Uterus (tissue), 4 donors: ENCODE results near the gene CTCFL. TPM values are rescaled to one million over a fixed set of nuclear protein-coding genes. Genes with fewer than 3 reads are reported as not detected.

Experiments used
- DNase-seq, 2 donors: peaks; one replicate each; pipeline ENCODE4 v3.0.0-alpha.2; 2019 to 2020
- H3K27ac ChIP-seq, 2 donors: fragments of 200-600 bp; sonication (generic); 1 replicate in 1 of 2; 2 replicates in 1 of 2; pipeline ENCODE4 v1.5.1; 2016 to 2018
- H3K27me3 ChIP-seq, 2 donors: fragments of 200-600 bp; sonication (generic); one replicate each; pipeline ENCODE4 v1.5.1; 2018 to 2019; ENCODE audit warnings: control low read depth in 1 of 2
- H3K36me3 ChIP-seq, 2 donors: fragments of 200-600 bp; sonication (generic); one replicate each; pipeline ENCODE4 v1.5.1; 2019; ENCODE audit warnings: control low read depth in 1 of 2
- H3K4me1 ChIP-seq, 2 donors: fragments of 200-600 bp; sonication (generic); one replicate each; pipeline ENCODE4 v1.5.1; 2018 to 2019; ENCODE audit warnings: control low read depth in 1 of 2
- H3K4me3 ChIP-seq, 2 donors: fragments of 200-600 bp; sonication (generic); 1 replicate in 1 of 2; 2 replicates in 1 of 2; pipeline ENCODE4 v1.5.1; 2018 to 2019; ENCODE audit warnings: mild to moderate bottlenecking in 1 of 2
- H3K9me3 ChIP-seq, 2 donors: fragments of 200-600 bp; sonication (generic); one replicate each; pipeline ENCODE4 v1.5.1; 2019; ENCODE audit warnings: control low read depth in 1 of 2
- CTCF ChIP-seq, 4 experiments: fragments of 200-600 bp in 2 of 4; fragments of 450-650 bp in 2 of 4; sonication (generic) in 2 of 4; IDR thresholded peaks; one replicate each; pipeline ENCODE4 v1.5.1; 2016 to 2019; ENCODE audit warnings: antibody characterized with exemption in 4 of 4, mild to moderate bottlenecking in 2 of 4, moderate library complexity in 1 of 4
- POLR2A ChIP-seq, 2 donors: fragments of 450-650 bp; IDR thresholded peaks; one replicate each; pipeline ENCODE4 v1.6.1; 2016; ENCODE audit warnings: antibody characterized with exemption in 2 of 2, mild to moderate bottlenecking in 1 of 2, moderate library complexity in 1 of 2
- intact Hi-C: fragments of 100-400 bp; cut with DNase I; formaldehyde crosslinking; loops from one replicate; pipeline ENCODE4 v1.15.1; 2023; ENCODE audit warnings: low total_unique reads
- total RNA-seq, 4 donors: library from RNA; depleted of rRNA in 3 of 4; stranded (reverse); fragments of >200 nt in 3 of 4; gene quantifications; one replicate each; pipeline versions ENCODE4 v1.1.0 to v1.2.4, GENCODE V29; 2014 to 2023
- donor health status: DM: yes; HTN: yes; CAD: no.

Gene CTCFL
- total RNA-seq, 4 donors from 2014 or later: 0.07 TPM; not detected in 3

GRCh38 chr20:57570145-57570850 is 45.4 kb upstream of the CTCFL start:
- H3K4me1 ChIP-seq: no peaks in the 10 kb centered on the region
- TF ChIP-seq POLR2A (IDR thresholded peaks at IDR 0.05) (no peak), CTCF (IDR thresholded peaks at IDR 0.05) (no peak)
- H3K36me3 ChIP-seq: no peaks in the 10 kb centered on the region
- H3K9me3 ChIP-seq: no peaks in the 10 kb centered on the region
- H3K27ac ChIP-seq: no peak overlapping the region
- intact Hi-C loops: no loop called here
- DNase-seq: no peak
- H3K4me3 ChIP-seq: no peak overlapping the region
- no peaks in the 10 kb centered on the region for H3K27me3 ChIP-seq

DNA sequence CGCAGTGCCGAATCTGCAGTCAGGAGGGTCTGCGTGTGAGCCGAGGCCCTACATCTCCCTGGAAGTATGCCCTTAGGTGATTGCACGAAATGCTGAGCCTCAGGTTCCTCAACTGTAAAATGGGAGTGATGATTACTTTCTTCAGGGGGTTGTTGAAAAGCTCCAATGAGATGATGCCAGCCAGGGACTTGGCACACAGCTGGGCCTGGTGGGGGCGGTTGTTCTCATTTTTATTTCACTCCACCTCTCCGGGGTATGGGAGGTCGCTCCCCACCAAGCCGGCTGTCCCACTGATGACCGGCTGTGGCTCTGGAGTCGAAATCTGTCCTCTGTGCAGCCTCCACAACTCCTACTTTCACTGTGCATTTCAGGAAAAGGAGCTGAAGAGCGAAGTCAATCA is 44.0 kb upstream of the CTCFL start:
- Histone ChIP-seq H3K36me3 (no peaks in the 10 kb centered on the region), H3K27ac (no peak overlapping the region), H3K27me3 (no peaks in the 10 kb centered on the region), H3K9me3 (no peaks in the 10 kb centered on the region), H3K4me1 (no peaks in the 10 kb centered on the region), H3K4me3 (no peak overlapping the region)
- intact Hi-C loops: no loop called here
- DNase-seq: no peak
- TF ChIP-seq POLR2A (IDR thresholded peaks at IDR 0.05) (no peak), CTCF (IDR thresholded peaks at IDR 0.05) (no peak)

DNA sequence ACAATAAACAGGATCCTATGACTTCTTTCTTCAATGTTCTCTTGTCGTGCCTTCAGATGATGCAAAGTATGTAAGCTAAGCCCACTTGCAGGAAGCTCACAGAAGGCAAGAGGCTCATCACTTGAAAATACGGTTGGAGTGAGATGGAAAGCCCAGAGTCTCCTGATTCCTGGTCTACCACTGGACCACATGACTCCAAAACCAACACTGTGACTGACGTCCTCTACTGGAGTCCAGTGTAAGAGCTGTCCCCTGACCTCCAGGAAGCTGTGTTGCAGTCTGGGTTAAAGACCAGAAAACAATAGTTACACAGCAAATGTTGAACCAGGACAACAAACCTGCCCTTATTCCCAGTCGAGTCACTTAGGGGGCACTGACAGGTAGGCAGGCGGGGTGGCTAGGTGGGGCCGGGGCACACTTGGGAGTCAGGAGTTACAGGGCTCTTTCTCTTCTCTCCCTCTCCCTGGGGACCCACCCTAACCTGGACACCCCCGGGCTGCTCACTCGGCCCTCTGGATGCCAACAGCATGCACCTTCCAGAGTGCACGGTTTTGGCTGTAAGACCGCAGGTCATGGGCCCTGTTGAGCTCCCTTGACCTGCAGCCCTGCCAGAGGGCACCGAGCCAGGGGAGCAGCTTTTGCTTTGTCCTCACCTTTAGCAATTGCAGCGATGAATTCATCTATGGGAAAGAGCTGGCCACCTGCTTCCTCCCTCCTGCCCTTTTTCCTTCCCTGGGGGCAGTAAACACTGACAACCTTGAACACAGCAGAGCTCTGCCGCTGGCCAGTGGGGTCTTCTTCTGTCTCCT is 43.4 kb upstream of the CTCFL start:
- Histone ChIP-seq H3K4me3 (no peak overlapping the region), H3K9me3 (no peaks in the 10 kb centered on the region), H3K27ac (no peak overlapping the region), H3K4me1 (no peaks in the 10 kb centered on the region), H3K27me3 (no peaks in the 10 kb centered on the region), H3K36me3 (no peaks in the 10 kb centered on the region)
- TF ChIP-seq CTCF (IDR thresholded peaks at IDR 0.05): no peak
- TF ChIP-seq POLR2A (IDR thresholded peaks at IDR 0.05): no peak
- no peak for DNase-seq
- intact Hi-C loops: no loop called here

GRCh38 chr20:57567471-57568079 is 42.6 kb upstream of the CTCFL start:
- intact Hi-C loops: no loop called here
- Histone ChIP-seq H3K27me3 (no peaks in the 10 kb centered on the region), H3K27ac (no peak overlapping the region), H3K4me1 (no peaks in the 10 kb centered on the region), H3K9me3 (no peaks in the 10 kb centered on the region), H3K4me3 (no peak overlapping the region), H3K36me3 (no peaks in the 10 kb centered on the region)
- TF ChIP-seq POLR2A (IDR thresholded peaks at IDR 0.05): no peak
- TF ChIP-seq CTCF (IDR thresholded peaks at IDR 0.05): no peak
- DNase-seq: no peak
